ENCODE results near the gene ASRGL1. TPM values are rescaled to one million over a fixed set of nuclear protein-coding genes. Genes with fewer than 3 reads are reported as not detected.

Gene ASRGL1
- total RNA-seq, 1 donor from 2014 or later = 110 TPM

GRCh38 chr11:62439785-62440602, 102.7 kb downstream of the ASRGL1 start:
- DNase-seq (ENCODE audit: low spot score) = no peak

Other genes starting within 250 kb of the ASRGL1 start
- gene INCENP, start 213.4 kb upstream of the ASRGL1 start, total RNA-seq = 22.8 TPM
- not detected for gene SCGB1D1, start 147.2 kb upstream of the ASRGL1 start, total RNA-seq
- 29.1 TPM for gene SCGB2A1, start 128.8 kb upstream of the ASRGL1 start, total RNA-seq
- not detected for gene SCGB1D2, start 95.2 kb upstream of the ASRGL1 start, total RNA-seq
- not detected for gene SCGB2A2, start 67.3 kb upstream of the ASRGL1 start, total RNA-seq
- not detected for gene SCGB1D4, start 38.4 kb upstream of the ASRGL1 start, total RNA-seq
- 2.7 TPM for gene SCGB1A1, start 81.6 kb downstream of the ASRGL1 start, total RNA-seq
- 549 TPM for gene AHNAK, start 209.4 kb downstream of the ASRGL1 start, total RNA-seq
- 1,062 TPM for gene EEF1G, start 236.4 kb downstream of the ASRGL1 start, total RNA-seq